Measurements from ENCODE around the gene TBK1.

The TBK1 gene

DNA sequence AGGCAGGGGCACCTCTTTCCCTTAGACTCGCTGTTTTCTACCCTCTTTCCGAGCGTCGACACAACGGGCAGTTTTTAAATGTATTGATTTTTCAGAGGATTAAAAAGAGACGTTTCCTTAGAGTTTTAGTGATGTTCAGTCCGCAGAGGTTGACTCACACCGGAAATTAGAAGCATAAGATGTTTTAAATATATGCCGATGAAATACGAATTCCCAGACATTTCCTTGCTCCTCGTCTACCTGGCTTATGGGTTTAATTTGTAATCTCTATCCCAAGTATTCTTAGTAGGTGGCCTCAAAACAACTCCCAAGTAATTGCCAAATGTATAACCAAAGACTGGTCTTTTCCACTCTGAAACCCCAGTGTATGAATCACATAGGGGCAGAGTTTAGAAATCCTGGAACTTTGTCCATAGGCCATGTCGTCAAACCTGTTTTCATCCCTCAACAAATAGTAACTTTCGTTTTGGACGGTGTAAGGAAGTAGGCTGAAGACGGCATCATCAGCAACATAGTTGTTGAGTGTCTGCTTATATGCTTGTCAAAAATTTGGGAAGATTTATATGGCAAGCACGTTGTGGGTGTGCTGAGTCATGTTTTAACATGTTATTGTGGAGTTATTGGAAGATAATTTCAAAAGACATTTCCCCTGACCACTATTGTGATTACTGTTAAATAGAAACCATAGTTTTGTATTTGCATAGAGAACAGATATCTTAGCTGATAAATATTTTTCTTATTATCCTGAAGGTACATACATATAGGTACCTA lies 824 bp downstream of the TBK1 start:
- DNase-seq = no peak

DNA sequence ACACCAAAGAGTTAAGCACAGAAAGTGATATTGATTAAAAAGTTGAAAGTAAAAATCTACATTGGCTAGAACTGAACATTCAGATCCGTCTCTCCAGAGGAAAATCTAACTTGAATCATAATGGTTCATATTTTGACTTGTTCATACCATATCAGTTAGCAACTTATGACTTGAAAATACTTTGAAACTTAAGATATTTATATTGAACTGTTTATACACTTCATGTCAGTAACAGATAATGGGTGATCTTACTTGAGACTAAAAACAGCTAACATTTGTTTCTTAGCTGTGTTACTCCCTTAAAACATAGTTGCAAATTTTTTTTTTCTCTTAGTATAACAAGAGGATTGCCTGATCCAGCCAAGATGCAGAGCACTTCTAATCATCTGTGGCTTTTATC lies 3.6 kb downstream of the TBK1 start:
- DNase-seq = no peak

DNA sequence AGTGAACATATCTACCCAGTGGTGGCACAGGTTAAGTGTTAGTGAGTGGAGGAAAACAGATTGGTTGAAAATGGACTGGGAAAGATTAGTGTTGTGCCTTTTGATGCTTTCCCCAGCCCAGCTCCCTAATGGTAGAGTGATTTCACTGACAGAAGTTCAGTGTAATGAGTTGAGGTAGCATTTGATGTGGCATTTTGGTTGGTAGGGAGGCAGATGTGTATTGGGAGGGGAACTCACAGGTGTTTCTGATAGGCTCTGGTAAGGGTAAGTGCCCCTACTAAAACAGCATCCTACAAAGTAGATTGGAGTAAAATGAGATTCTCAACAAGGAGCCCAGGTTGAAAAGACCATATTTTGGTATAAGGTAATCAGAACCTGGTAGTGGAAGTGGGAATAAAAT lies 4.2 kb downstream of the TBK1 start:
- DNase-seq = no peak

DNA sequence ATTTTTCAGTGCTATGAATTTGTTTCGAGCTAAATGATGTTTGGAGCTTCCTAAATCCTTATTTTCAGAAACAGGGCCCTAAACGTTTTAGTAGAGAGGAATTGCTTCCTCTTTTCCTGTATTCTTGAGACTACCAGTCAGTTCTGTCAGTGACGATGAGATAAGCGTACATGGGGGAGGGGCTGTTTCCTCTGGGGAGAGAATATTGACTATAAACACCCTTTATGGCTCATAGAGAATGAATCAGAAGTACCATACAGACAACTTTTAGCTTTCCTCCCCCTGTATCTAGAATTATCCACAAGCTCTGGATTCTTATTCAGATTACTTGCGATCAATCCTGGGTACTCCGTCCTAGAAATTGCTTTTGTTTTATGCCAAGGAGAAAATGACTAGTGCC lies 5.1 kb downstream of the TBK1 start:
- peak; percentile 76 for DNase-seq

DNA sequence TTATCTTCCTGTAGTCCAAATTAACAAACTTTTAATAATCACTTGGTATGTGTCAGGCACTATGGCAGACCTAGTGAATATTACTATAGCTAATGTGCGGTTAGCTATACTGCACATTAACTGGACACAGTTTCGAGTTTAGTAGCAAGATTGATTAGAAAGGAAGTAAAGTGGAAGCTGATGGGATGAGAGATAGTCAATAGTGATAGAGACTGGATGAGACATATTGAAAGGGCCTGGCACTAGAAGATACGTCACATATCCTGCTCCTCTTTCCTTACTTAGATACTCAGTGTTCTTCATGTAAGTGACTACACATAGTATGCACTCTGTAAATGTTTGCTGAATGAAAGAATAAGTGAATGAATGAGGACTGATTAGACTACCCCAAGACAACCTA lies 5.5 kb downstream of the TBK1 start:
- no peak for DNase-seq

DNA sequence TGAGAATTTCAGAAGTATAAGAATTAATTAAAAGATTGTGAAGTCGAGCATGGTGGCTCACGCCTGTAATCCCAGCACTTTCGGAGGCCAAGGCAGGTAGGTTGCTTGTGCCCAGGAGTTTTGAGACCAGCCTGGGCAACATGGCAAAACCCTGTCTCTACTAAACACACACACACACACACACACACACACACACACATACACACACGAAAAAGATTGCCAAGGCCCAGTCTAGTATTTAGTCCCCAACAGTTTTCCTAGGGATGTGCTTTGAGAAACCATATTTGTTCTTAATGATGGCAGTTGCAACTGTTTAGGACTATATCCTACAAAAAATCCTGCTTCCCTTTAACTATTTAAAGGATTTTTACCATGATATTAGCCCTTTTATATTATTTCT lies 6.0 kb downstream of the TBK1 start:
- DNase-seq = no peak

DNA sequence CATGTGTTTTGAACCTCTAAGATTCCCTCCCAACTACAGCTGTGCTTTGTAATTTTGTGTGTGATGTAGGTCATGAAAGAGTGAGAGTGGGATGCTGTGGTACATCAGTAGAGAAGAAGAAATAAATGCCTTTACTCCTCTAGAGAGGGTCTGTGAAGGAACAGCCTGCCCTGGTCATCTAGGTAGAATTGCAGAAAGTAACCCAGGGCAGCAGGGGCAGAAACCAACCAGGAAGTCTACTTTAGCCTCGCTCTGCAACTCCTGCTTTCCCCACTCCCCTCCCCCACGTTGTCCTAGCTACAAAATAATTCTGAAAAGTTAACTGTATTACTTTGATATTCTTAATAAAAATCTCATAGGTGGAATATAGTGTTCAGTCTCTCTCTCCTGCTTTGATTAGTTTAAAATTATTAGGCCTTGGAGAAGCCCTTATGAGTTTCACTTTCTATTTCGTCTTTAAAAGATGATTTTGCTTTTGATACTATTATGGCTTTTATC lies 7.5 kb downstream of the TBK1 start:
- no peak for DNase-seq

DNA sequence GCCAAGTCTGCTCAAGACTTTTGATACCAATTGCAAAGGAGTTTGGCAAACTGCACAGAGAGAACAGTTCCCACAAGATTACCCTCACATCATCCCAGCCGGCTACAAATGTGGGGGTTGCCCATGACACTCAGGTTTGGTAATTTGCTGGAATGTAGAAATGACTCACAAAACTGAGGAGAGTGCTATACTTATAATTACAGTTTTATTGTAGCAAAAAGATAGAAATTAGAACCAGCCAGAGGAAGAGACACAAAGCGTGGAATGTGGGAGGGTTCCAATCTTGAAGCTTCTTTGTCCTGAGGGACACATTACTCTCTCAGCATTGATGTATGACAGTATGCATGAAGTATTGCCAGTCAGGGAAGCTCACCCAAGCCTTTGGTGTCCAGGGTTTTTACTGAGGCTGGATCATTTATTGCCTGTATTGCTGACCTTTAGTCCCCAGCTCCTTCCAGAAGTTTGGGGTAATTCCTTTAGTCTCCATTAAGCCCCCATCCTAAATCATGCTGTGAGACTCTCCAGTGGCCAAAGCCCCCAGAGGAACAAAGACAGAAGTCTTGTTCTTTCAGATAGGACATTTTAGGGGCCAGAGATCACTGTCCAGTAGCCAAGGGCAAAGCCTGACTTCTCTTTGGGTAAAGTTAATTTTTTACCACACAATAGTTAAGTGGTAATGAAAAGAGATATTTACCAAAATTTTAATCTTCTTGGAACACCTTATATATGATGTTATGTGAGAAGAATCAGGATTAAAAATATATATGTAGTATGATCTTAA lies 9.9 kb downstream of the TBK1 start:
- DNase-seq = no peak

DNA sequence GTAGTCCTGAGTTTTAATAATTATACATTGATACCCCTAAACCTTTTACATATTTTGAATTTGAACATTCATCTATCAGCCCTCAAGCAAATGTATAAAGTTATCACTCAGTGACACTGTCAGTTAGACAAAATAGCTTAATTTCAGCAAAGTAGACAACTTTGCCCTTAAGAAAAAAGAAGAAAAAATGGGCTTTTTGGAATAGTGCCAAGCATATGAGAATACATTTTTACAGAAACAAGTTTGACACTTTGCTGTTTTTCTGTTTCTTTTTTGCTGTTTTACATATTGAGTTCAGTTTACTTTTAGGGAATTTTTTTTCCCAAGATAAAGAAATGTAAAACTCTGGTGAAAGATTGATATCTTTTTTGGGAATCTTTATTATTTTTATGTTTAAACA lies 14.3 kb downstream of the TBK1 start:
- DNase-seq = no peak

DNA sequence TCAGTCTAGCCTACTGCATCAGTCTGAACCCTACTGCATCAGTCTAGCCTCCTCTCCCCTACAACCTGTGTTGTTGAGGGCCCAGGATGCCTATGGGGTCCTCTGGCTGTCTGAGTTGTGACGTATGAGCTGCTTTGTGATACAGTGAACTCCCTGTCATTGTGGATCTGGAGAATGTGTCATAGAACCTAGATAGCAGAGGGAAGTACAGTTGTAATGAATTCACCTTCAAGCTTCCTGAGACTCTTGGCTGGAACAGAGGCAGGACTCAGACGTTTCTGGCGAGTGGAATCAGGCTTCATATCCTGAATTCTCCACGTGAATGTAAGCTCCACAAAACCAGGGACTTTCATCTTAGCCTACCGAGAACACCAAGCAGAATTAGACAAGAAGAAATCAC lies 17.0 kb downstream of the TBK1 start:
- DNase-seq = no peak

DNA sequence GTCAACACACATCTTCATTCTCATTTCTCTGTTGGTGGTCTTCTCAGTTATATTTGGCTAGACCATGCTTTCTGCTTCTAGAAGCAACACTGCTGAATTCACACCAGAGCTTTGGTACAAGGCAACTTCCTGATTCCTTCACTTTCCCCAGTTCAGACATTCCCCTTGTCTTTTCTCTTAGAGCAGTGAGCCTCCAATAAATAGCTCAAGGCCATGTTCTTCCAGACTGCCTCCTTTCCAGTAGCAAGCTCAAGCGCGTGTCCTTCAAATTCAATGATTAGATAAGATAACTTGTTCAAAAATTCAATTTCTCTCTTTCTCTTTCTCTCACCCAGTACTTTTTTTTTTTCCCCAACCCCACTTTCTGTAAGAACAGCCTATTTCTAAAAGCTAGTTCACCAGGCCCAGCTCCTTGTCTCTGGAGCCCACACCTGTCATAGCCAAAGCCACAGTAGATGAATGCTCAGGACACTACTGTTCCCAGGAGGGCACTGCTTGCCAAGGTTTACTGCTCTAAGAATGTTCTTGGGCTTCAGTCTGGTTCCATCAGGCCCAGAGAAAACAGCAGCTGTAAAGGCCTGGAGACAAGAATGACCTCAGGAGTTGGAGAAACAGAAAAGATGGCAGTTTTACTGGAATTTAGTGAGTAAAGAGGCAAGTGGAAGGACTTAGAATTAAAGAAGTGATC lies 17.7 kb downstream of the TBK1 start:
- no peak for DNase-seq

DNA sequence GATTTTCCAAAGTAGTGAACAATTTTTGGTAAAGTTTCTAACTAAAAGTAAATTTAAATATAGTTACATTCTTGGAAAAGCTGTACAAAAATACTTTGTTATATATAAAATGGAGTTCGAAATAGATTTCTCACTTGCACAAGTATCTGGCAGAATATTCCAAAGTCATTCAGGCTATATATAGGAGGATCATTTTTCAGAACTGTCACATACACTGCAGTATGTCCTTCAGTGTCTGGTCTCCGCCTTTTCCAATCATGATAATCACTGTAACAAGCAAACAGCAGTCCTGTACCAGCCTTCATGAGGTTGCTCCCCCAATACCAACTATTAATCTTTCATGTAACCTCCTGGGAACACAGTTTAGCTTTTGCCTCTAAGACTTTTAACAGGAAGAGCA lies 18.6 kb downstream of the TBK1 start:
- DNase-seq = no peak

DNA sequence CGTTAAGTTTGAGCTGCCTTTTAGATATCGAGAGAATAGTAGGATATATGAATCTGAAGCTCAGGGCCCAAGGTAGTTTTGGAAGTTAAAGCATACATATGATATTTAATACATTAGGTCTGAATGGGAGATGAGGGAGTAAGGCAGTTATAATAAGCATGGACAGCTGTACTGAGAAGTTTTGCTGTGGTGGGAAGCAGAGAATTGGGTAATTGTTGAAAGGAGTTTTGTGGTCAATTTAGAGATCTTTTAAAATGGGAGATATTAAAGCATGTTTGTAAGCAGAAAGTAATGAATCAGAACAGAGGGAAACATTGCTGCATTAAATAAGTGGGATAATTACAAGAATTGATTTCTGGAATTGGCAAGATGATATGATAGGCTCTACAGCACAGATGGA lies 21.3 kb downstream of the TBK1 start:
- no peak for DNase-seq

DNA sequence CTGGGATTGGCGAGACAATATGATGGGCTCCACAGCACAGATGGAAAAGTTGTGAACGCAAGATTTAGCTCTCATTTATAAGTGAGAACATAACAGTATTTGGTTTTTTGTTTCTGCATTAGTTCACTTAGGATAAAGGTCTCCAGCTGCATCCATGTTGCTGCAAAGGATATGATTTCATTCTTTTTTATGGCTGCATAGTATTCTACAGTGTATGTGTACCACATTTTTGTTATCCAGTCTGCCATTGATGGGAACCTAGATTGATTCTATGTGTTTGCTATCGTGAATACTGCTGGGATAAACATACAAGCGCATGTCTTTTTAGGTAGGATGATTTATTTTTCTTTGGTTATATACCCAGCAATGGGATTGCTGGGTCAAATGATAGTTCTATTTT lies 23.6 kb downstream of the TBK1 start:
- DNase-seq = no peak

DNA sequence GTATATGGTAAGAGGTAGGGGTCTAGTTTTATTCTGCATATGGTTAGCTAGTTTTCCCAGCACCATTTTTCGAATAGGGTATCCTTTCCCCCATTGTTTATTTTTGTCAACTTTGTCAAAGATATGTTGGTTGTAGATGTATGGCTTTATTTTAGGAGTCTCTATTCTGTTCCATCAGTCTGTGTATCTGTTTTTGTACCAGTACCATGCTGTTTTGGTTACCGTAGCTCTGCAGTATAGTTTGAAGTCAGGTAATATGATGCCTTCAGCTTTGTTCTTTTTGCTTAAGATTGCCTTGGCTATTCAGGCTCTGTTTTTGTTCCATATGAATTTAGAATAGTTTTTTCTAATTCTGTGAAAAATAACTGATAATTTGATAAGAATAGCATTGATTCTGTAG lies 24.9 kb downstream of the TBK1 start:
- DNase-seq = no peak

DNA sequence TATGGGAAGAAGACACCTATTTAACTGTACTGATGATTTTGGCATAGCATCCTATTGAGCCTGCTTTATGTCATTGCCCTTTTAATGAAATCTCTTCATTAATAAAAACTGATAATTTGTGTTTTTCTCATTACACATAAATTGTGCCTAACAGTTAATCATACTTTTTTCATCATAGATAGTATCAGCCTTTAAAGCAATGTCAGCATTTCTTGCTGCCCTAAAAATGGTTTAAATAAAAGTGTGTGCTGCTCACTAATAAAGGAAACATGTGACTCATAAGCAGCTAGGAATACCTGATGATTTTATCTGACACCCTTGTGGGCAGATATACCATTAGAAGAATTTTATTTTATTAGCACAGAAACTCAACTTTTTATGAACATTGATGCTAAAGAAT lies 26.7 kb downstream of the TBK1 start:
- DNase-seq = no peak

DNA sequence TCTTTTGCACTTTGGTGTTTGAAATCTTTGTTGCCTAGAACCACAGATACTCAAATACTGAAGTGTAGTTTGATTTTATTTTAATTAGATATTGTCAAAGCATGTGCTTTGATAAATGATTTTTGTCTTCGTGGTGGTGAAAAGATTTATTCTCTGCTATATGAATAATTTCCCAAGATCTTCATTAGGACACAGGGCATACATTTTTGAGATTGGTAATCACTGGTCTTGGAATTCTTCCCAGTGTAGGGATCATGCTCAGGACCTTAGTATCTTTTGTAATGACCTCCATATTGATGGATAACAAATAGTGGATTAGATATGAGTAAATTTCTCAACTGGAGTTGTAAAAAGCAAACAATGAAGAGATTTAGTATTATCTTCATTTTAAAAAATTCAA lies 28.2 kb downstream of the TBK1 start:
- no peak for DNase-seq

DNA sequence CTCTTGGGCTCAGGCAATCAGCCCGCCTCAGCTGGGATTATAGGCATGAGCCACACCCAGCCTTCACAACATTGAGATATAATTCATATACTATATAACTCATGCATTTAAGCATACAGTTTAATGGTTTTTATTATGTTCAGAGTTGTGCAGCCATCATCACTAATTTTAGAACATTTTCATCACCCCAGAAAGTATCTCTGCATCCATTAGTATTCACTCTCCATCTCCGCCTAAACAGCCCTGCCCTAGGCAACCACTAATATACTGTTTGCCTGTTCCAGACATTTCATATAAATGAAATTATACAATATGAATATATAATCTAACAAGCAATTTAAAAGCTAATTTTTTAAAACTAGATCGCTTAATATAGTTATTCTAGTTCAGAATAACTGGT lies 34.7 kb downstream of the TBK1 start:
- DNase-seq = no peak

DNA sequence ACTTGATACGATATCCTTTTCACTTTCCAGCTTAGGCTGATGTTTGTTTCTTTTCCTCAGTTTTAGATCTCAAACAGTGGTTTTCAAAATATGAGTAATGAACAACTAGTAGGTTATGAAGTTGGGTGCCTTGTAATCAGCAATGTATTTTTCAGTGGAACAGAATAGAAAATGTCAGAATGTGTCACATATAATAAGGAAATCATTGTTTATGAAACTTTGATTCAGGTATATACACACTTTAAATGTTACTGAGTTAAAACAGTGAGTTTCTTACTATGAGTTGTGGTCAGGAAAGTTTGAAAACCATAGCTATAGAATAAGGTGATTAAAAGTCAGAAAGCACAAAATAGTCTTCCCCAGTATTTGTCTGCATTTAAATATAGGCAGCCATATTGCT lies 39.8 kb downstream of the TBK1 start:
- no peak for DNase-seq

DNA sequence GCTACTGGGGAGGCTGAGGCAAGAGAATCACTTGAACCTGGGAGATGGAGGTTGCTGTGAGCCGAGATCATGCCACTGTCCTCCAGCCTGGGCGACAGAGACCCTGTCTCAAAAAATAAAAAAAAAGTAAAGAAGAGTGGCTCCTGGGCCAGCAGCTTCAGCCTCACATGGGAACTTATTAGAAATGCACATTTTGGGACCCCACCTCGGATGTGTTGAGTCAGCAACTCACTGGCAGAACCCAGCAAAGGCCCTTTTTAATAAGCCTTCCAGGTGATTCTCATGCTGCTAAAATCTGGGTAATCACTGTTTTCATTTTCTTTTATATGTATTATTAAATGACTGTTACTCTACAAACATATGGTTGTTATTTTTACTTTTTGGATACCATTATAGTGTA lies 41.6 kb downstream of the TBK1 start:
- DNase-seq = no peak

DNA sequence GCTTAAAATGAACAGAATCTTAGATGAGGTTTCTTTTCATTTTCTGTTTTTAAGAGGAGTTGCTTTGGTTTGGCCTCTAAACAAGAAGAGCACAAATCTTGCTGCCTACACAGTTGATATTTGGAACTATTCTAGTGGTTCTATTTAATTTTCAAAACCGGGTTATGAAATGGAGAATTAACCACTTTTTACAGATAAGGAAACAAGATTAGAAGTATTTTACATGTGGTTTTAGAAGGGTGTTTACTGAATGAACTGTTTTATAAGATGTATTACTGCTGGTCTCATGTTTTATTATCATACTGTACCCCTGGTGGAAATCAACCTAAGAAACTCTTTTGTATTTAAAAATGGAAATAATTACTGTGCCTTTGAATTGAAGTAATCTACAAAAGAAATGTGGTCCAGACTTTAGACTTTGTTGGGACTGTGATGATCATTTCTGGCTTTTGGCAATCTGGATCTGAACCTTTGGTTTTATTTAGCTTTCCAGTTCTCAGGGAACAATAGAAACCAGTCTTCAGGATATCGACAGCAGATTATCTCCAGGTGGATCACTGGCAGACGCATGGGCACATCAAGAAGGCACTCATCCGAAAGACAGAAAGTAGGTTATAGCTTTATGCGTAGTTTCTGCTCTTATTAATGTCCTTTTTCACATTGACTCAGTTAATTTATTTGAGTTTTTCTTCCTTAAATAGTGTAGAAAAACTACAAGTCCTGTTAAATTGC lies 43.2 kb downstream of the TBK1 start:
- DNase-seq = no peak

DNA sequence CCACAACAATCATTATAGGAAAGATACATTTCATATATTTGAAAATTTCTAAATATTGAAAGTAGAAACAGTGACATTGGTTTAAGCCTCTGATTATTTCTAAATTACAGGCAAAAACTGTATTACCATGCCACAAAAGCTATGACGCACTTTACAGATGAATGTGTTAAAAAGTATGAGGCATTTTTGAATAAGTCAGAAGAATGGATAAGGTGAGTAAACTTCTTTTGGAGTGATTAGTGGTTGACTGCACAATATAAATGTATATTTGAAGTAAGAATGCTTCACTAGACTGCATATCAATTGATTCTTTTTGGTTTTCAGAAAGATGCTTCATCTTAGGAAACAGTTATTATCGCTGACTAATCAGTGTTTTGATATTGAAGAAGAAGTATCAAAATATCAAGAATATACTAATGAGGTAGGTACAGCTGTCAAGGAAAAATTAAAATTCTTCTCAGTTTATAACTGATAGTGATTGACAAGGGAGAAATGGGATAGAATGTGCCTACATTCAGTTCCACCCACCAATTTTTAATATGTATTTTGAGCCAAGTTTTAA lies 45.0 kb downstream of the TBK1 start:
- DNase-seq = no peak

DNA sequence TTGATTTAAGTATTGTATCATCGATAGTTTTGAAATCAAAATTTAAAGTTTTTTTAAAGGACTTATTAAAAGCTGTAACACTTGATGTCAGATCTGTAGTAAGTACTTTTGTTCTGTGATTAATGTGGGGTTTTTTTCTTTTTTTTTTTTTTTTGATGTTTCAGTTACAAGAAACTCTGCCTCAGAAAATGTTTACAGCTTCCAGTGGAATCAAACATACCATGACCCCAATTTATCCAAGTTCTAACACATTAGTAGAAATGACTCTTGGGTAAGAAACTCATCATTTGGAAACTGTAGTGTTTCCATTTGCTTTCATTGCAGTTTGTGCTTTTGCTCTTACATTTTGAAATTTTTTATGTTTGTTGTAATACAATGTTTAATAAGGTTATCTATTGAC lies 45.6 kb downstream of the TBK1 start:
- DNase-seq = no peak
